Left lung (tissue), 10 donors: ENCODE data around the gene TESK1. TPM values are rescaled to one million over a fixed set of nuclear protein-coding genes. Genes with fewer than 3 reads are reported as not detected.

ENCODE experiments used
- ATAC-seq: fragments of 200-7000 bp; cut with Tn5 transposase; one replicate; pipeline ENCODE4 v1.9.1; 2020; ENCODE audit warnings: moderate library complexity
- DNase-seq, 4 donors: peaks; one replicate each; pipeline ENCODE4 v3.0.0-alpha.2; 2013 to 2020
- H3K27ac ChIP-seq, 2 donors: fragments of 200-600 bp; sonication (generic) in 1 of 2; one replicate each; pipeline versions ENCODE4 v1.5.0 to v1.8.0; 2020 to 2021
- H3K27me3 ChIP-seq, 2 donors: fragments of 200-600 bp; sonication (generic) in 1 of 2; one replicate each; pipeline versions ENCODE4 v1.5.0 to v1.8.0; 2020 to 2021
- H3K36me3 ChIP-seq, 2 donors: fragments of 200-600 bp; sonication (generic) in 1 of 2; one replicate each; pipeline versions ENCODE4 v1.5.0 to v1.8.0; 2020 to 2021
- H3K4me1 ChIP-seq, 2 donors: fragments of 200-600 bp; one replicate each; pipeline ENCODE4 v1.8.0; 2021
- H3K4me3 ChIP-seq, 2 donors: fragments of 200-600 bp; sonication (generic) in 1 of 2; one replicate each; pipeline versions ENCODE4 v1.5.0 to v1.8.0; 2020 to 2021; ENCODE audit warnings: mild to moderate bottlenecking in 1 of 2
- H3K9me3 ChIP-seq, 2 donors: fragments of 200-600 bp; sonication (generic) in 1 of 2; one replicate each; pipeline versions ENCODE4 v1.5.0 to v1.8.0; 2020 to 2021
- CTCF ChIP-seq, 2 donors: fragments of 200-600 bp; sonication (generic) in 1 of 2; IDR thresholded peaks; one replicate each; pipeline versions ENCODE4 v1.5.0 to v1.8.0; 2021; ENCODE audit warnings: antibody characterized with exemption in 2 of 2
- intact Hi-C, 2 donors: fragments of 100-400 bp; cut with DNase I; formaldehyde crosslinking; loops; one replicate each; pipeline versions ENCODE4 v1.11.2 to v1.14.2; 2022
- polyA plus RNA-seq, 6 donors: library from polyadenylated mRNA; unstranded; fragments of 120-200 nt; gene quantifications; one replicate each; pipeline ENCODE4 v1.2.1, GENCODE V29; 2013; ENCODE audit not compliant: insufficient read length in 6 of 6
- total RNA-seq, 2 donors: library from RNA; stranded (reverse); fragmentation: NEBNext Ultra II Directional; extraction: Animal tissue kit (Norgen Biotek cat#: 25700); gene quantifications; one replicate each; pipeline ENCODE4 v1.2.1, GENCODE V29; 2021
- donor health status: DM: no; HTN: yes; CAD: no.
- donor health status: DM: no; HTN: no; CAD: no.

The TESK1 gene
- total and polyA plus RNA-seq, 8 donors, result 30.8 to 44.6 (median 42.0) TPM

DNA sequence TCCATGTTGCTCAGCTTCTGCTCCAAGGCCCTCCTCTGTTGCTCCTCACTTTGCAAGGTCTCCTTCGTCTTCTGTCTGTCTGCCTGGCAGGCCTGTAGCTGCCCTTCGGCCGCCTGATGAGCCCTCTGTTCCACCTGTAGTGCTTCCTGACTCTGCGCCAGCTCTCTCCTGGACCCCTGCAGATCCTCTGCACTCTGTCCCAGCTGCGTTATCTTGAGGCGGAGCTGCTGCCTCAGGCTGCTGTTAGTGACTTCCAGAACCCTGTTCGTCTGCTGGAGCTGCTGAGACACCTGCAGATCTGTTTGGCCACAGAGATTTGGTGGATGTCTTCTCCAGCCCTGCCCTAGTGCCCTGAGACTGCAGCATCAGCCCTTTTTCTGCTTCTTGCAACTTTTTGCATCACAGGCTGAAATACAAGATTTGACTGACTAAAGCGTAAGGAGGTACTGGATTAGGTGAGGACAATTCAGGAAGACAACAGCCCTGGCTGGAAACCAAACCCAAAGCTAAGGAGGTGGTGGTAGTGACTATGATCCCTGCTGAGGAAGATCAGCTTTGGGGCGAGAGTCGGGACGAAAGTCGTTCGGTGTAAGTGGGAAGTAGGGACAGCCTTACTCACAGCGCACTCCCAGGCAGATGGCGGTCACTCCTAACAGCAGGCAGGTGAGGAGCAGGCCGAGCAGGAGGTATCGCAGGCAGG lies 11.1 kb downstream of the TESK1 start:
- TF ChIP-seq CTCF (IDR thresholded peaks at IDR 0.05), result no peak
- Histone ChIP-seq H3K9me3 (no peaks in the 10 kb centered on the region), H3K4me1 (peaks cover 6 to 34% of the 10 kb centered on the region in 2 donors), H3K36me3 (no peaks in the 10 kb centered on the region), H3K27ac (no peak overlapping the region), H3K27me3 (peaks cover 0 to 8% of the 10 kb centered on the region in 2 donors), H3K4me3 (no peak overlapping the region)
- ATAC-seq (no peak), DNase-seq (no peak)
- intact Hi-C loops, result no loop called here

- no peak for TF ChIP-seq CTCF (IDR thresholded peaks at IDR 0.05)
- peak; percentile 33 to 93 (median 78) for DNase-seq
- peak; percentile 78 for ATAC-seq
- H3K27ac ChIP-seq, result peak overlapping the region in 1 of 2 donors; percentile 28
- H3K36me3 ChIP-seq, result no peaks in the 10 kb centered on the region
- no peaks in the 10 kb centered on the region for H3K9me3 ChIP-seq
- intact Hi-C loops, result no loop called here
- H3K4me1 ChIP-seq, result peaks cover 6 to 34% of the 10 kb centered on the region in 2 donors
- peaks cover 0 to 8% of the 10 kb centered on the region in 2 donors for H3K27me3 ChIP-seq
- peak overlapping the region; percentile 19 to 39 for H3K4me3 ChIP-seq
Measured at GRCh38 chr9:35616681-35617459, 11.8 kb downstream of the TESK1 start.

DNA sequence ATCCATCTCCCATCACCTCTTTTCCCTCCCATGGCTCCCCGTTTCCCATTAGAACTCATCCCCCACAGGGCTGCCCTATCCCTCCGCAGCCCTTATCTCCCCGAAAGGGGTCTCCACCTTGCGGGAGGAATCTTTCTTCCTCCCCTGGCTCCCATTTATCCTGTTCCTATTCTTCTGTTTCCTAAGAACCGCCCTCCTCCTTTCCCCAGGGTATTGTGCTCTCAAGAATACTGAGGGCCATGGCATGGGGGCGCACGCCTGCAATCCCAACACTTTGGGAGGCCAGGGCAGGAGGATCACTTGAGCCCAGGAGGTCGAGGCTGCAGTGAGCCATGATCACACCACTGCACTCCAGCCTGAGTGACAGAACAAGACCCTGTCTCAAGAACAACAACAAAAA lies 12.5 kb downstream of the TESK1 start:
- intact Hi-C loops, result no loop called here
- Histone ChIP-seq H3K9me3 (no peaks in the 10 kb centered on the region), H3K27me3 (peaks cover 0 to 8% of the 10 kb centered on the region in 2 donors), H3K4me3 (peak overlapping the region; percentile 19 to 39), H3K36me3 (no peaks in the 10 kb centered on the region), H3K4me1 (peaks cover 6 to 34% of the 10 kb centered on the region in 2 donors), H3K27ac (no peak overlapping the region)
- no peak for ATAC-seq
- TF ChIP-seq CTCF (IDR thresholded peaks at IDR 0.05), result no peak
- DNase-seq, result no peak

DNA sequence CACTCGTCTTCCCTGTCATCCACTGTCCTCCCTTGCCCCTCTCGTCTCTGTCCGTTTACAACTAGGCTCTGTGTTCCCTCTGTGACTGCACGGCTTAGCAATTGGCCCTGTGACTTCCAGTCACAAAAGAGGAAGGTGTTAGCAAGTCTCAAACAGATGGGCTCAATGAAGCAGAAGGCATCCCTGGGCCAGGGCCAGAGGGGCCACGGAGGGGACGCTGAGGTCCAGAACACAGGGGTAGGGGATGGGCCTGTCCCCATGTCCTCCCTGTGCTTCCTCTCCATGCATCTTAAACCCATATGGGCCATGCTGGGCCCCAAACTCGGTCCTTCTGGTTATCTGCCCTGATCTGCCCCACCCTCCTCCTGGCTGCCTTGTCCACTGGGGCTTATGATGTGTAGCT lies 13.3 kb downstream of the TESK1 start, which contains the start of gene CD72:
Gene CD72, minus strand, starts transcription at position 89 of the 403 bp plus-strand sequence. CDS start 110 bp downstream, outside the sequence.
- Histone ChIP-seq H3K4me1 (peaks cover 6 to 34% of the 10 kb centered on the region in 2 donors), H3K36me3 (no peaks in the 10 kb centered on the region), H3K27ac (peak within 1 kb of the TSS in 1 of 2 donors; percentile 28), H3K4me3 (peak within 1 kb of the TSS; percentile 19 to 39), H3K9me3 (no peaks in the 10 kb centered on the region), H3K27me3 (peaks cover 0 to 8% of the 10 kb centered on the region in 2 donors)
- ATAC-seq, result peak; percentile 38
- no peak for DNase-seq
- intact Hi-C loops, result no loop called here
- TF ChIP-seq CTCF (IDR thresholded peaks at IDR 0.05), result no peak
